GM06990 (cell line): ENCODE results near the gene SPESP1.

Source experiments
- DNase-seq: peaks from one replicate; pipeline ENCODE4 v3.0.0-alpha.2; 2011; ENCODE audit not compliant: insufficient read length; ENCODE audit errors: extremely low read depth
- H3K27me3 ChIP-seq: replicated peaks from 2 replicates; pipeline ENCODE4 v1.6.0; 2011; ENCODE audit warnings: low read length; ENCODE audit not compliant: control insufficient read depth, insufficient read depth
- H3K36me3 ChIP-seq: 2 replicates; pipeline ENCODE4 v1.5.1; 2011; ENCODE audit warnings: low read length; ENCODE audit not compliant: control insufficient read depth, insufficient read depth
- H3K4me3 ChIP-seq: replicated peaks from 2 replicates; pipeline ENCODE4 v1.5.1; 2011; ENCODE audit warnings: low read depth, mild to moderate bottlenecking, control low read depth, low read length
- TF ChIP-seq, protein P1 (sequence below): IDR thresholded peaks from 2 replicates; pipeline ENCODE4 v1.5.1; 2011; ENCODE audit warnings: low read length, control low read depth, mild to moderate bottlenecking, inconsistent platforms; ENCODE audit not compliant: insufficient read depth, poor library complexity, severe bottlenecking

The SPESP1 gene

DNA sequence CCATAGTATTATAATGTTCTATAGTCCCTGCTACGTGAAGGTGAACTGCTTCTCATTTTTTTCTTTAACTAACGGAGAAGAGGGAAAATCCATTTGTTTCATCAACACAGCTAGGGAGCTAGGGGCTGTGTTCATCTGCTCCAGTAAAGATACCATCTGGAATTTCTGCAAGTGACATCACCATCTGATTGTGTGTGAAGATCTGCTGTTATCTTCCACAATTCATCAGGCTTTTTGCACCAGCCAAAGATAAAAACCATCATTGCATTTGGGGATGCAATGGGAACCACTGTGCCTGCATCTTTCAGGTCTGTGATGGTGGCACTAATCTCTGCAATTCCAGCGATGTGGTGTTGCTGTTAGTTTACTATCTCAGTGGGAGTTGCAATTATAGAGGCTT is 48.7 kb downstream of the SPESP1 start:
- no peak overlapping the region for H3K4me3 ChIP-seq
- DNase-seq, result no peak
- no peaks in the 10 kb centered on the region for H3K27me3 ChIP-seq
- TF ChIP-seq, protein P1, sequence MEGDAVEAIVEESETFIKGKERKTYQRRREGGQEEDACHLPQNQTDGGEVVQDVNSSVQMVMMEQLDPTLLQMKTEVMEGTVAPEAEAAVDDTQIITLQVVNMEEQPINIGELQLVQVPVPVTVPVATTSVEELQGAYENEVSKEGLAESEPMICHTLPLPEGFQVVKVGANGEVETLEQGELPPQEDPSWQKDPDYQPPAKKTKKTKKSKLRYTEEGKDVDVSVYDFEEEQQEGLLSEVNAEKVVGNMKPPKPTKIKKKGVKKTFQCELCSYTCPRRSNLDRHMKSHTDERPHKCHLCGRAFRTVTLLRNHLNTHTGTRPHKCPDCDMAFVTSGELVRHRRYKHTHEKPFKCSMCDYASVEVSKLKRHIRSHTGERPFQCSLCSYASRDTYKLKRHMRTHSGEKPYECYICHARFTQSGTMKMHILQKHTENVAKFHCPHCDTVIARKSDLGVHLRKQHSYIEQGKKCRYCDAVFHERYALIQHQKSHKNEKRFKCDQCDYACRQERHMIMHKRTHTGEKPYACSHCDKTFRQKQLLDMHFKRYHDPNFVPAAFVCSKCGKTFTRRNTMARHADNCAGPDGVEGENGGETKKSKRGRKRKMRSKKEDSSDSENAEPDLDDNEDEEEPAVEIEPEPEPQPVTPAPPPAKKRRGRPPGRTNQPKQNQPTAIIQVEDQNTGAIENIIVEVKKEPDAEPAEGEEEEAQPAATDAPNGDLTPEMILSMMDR, result no peak
- H3K36me3 ChIP-seq, result no peaks in the 10 kb centered on the region

DNA sequence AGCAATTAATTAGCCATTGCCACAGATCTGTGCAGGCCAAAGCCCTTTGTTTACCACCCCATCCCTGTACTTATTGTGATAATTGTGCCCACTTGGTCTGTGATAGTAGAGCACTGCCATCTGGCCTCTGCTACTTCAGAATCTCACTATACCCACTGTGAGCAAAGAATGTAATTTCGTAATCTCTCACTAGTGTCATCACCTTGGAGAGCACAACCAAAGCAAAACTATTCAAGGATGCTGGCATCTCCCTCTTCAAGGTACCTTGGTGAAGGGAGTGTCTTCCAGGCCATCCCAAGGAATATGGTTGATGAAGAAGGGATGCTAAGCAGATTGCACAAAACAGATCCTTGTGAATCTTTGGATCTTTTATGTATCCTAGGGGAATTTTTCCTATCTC is 49.5 kb downstream of the SPESP1 start:
- TF ChIP-seq, protein P1, result no peak
- no peak overlapping the region for H3K4me3 ChIP-seq
- H3K27me3 ChIP-seq, result no peaks in the 10 kb centered on the region
- no peaks in the 10 kb centered on the region for H3K36me3 ChIP-seq
- no peak for DNase-seq

DNA sequence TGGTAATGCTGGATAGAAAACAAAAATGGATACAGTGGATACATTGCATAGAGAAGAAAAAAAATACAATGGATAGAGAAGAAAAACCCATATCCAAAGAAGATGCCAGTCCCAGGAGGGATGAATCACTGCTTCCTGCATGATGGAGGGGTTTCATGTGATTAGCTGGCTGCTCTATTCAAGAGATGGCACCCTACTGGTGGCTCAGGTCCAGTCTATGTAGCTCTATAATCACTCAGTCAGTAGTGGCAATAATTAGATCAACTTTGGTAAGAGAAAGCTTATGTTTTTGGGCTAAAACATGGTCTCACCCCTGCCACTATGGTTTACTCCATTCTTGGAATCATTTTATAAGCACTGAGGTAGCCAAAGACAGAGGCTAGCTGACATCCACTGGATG is 50.5 kb downstream of the SPESP1 start:
- Histone ChIP-seq H3K36me3 (no peaks in the 10 kb centered on the region), H3K4me3 (no peak overlapping the region), H3K27me3 (no peaks in the 10 kb centered on the region)
- TF ChIP-seq, protein P1, result no peak
- DNase-seq, result no peak

DNA sequence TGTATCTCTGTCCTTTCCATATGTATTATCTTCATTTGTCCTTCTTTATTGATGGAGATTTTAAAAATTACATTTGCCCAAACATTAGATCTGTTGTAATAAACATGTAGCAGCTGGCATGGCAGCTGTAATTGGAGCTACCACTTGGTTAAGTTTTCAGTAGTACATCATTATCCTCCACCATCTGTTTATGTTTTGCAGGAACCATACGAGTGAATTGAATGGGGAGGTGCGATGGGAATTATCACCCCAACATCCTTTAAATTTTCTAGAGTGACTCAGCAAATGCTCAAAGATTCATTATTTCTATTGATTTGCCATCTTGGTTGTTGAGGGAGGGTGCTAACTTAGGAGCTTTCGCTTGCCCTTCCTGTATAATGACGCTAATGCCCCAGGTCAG is 51.6 kb downstream of the SPESP1 start:
- Histone ChIP-seq H3K4me3 (no peak overlapping the region), H3K27me3 (no peaks in the 10 kb centered on the region), H3K36me3 (no peaks in the 10 kb centered on the region)
- TF ChIP-seq, protein P1, result no peak
- no peak for DNase-seq

DNA sequence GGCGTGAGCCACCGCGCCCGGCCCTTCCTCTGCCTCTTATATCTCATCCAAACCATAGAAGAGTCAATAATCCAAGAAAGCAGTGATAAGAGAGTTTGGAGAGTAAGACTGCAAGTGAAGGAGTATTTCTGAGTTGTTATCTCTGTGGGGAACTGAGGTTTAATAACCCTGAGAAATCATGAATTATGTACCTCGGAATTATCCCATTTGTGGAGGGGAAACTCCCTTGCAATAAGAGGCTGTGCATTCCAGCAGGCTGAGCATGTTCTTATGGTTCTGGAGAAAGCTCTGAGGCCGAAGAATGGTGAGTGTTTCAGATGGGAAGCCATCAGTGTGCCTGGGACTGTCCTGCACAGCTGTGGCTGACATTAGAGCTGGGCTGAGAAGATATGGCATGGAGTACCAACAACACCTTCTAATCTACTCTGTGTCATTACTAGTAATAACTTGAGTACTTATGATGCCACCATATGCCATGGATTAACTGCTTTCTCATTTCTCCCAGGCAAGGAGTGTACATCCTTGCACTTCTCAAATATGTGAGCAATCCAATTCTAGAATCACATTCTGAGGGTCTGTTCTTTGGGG is 52.7 kb downstream of the SPESP1 start:
- TF ChIP-seq, protein P1, result no peak
- DNase-seq, result no peak
- H3K36me3 ChIP-seq, result no peaks in the 10 kb centered on the region

DNA sequence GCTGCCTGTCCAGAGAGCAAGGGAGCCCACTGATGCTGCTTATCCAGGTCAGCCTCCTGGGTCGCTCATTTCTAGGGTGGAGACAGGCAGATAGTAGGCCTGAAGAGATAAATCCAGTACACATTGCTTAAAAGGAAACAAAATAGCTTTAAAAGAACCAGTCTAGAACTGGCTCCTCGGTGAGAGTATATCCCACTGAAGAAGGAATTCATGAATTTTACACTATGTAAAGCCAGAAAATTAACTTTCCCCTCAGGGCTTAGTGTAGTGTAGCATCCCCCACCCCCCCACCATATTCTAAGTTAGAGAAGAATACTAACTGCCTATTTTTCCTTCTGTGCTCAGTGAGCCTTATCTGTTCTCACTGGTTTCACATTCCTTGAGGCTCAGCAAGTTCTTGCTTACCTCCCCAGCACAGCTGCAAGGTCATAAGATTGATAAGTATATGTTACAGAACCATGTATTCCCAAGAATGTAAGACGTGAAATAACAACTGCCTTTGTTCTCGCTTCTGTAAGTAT is 53.7 kb downstream of the SPESP1 start:
- no peaks in the 10 kb centered on the region; the same call in 1 of the 2 replicates for H3K27me3 ChIP-seq
- TF ChIP-seq, protein P1, result no peak
- no peak for DNase-seq
- no peaks in the 10 kb centered on the region for H3K36me3 ChIP-seq
- no peak overlapping the region for H3K4me3 ChIP-seq

More for the DNA sequence above, 52.7 kb downstream of the SPESP1 start:
- Histone ChIP-seq H3K4me3 (no peak overlapping the region), H3K27me3 (no peaks in the 10 kb centered on the region; the same call in 1 of the 2 replicates)
